ENCODE results near the gene POLR1A.

POLR1A gene

GRCh38 chr2:86056590-86057331, 48.9 kb downstream of the POLR1A start:
- DNase-seq: no peak

GRCh38 chr2:86055314-86055713, 50.4 kb downstream of the POLR1A start:
- no peak for DNase-seq

GRCh38 chr2:86054535-86055082, 51.1 kb downstream of the POLR1A start:
- DNase-seq: no peak

- DNase-seq: no peak
Measured at GRCh38 chr2:86053166-86053565, 52.5 kb downstream of the POLR1A start.

GRCh38 chr2:86052676-86053075, 53.0 kb downstream of the POLR1A start:
- no peak for DNase-seq

GRCh38 chr2:86052265-86052664, 53.4 kb downstream of the POLR1A start:
- no peak for DNase-seq

GRCh38 chr2:86050301-86050700, 55.4 kb downstream of the POLR1A start:
- DNase-seq: no peak

- no peak for DNase-seq
Measured at GRCh38 chr2:86049529-86049928, 56.2 kb downstream of the POLR1A start.

- no peak for DNase-seq
Measured at GRCh38 chr2:86048888-86049287, 56.8 kb downstream of the POLR1A start.

- DNase-seq: no peak
Measured at GRCh38 chr2:86048383-86048701, 57.3 kb downstream of the POLR1A start.

- DNase-seq: no peak
Measured at GRCh38 chr2:86047575-86048382, 57.9 kb downstream of the POLR1A start.

GRCh38 chr2:86045541-86045940, 60.1 kb downstream of the POLR1A start:
- DNase-seq: no peak

- no peak for DNase-seq
Measured at GRCh38 chr2:86044614-86045013, 61.1 kb downstream of the POLR1A start.

- DNase-seq: no peak
Measured at GRCh38 chr2:86044045-86044444, 61.6 kb downstream of the POLR1A start.

GRCh38 chr2:86042256-86043168, 63.2 kb downstream of the POLR1A start:
- no peak for DNase-seq

- no peak for DNase-seq
Measured at GRCh38 chr2:86039963-86040655, 65.6 kb downstream of the POLR1A start.

- DNase-seq: no peak
Measured at GRCh38 chr2:86039178-86039962, 66.3 kb downstream of the POLR1A start.

GRCh38 chr2:86038291-86039081, 67.2 kb downstream of the POLR1A start:
- peak; percentile 62 for DNase-seq

GRCh38 chr2:86037795-86038192, 67.9 kb downstream of the POLR1A start:
- DNase-seq: peak; percentile 32

GRCh38 chr2:86037141-86037794, 68.4 kb downstream of the POLR1A start:
- peak; percentile 65 for DNase-seq

Data from activated CD8-positive, alpha-beta memory T cell treated with anti-CD3 and anti-CD28 coated beads, Interleukin-2, amount 50 U/mL, for 4 hours (primary cell).